Trophoblast cell (in vitro differentiated cells and primary cell): ENCODE measurements around the gene PRKCB.

ENCODE experiments used
- DNase-seq, 2 donors: peaks; one replicate each; pipeline ENCODE4 v3.0.0-alpha.2; 2016
- H2AFZ ChIP-seq: 2 replicates; pipeline ENCODE4 v1.6.1; 2013; ENCODE audit warnings: low read length, moderate library complexity, mild to moderate bottlenecking; ENCODE audit not compliant: insufficient read depth, poor library complexity
- H2AK5ac ChIP-seq: 2 replicates; pipeline ENCODE4 v1.6.1; 2013; ENCODE audit warnings: mild to moderate bottlenecking, low read length
- H2BK120ac ChIP-seq: 2 replicates; pipeline ENCODE4 v1.6.1; 2013; ENCODE audit warnings: low read length, mild to moderate bottlenecking, moderate library complexity; ENCODE audit not compliant: insufficient read depth, poor library complexity
- H2BK12ac ChIP-seq: 2 replicates; pipeline ENCODE4 v1.6.1; 2013; ENCODE audit warnings: mild to moderate bottlenecking, low read length, moderate library complexity
- H2BK5ac ChIP-seq: 2 replicates; pipeline ENCODE4 v1.6.1; 2013; ENCODE audit warnings: low read length, low read depth, moderate library complexity, mild to moderate bottlenecking; ENCODE audit not compliant: poor library complexity
- H3K14ac ChIP-seq: 2 replicates; pipeline ENCODE4 v1.6.1; 2013; ENCODE audit warnings: mild to moderate bottlenecking, low read length
- H3K18ac ChIP-seq: 2 replicates; pipeline ENCODE4 v1.6.1; 2013; ENCODE audit warnings: mild to moderate bottlenecking, low read length
- H3K23ac ChIP-seq: 2 replicates; pipeline ENCODE4 v1.6.1; 2013; ENCODE audit warnings: low read length
- H3K27ac ChIP-seq: 2 replicates; pipeline ENCODE4 v1.5.1; 2013; ENCODE audit warnings: low read depth, mild to moderate bottlenecking, inconsistent platforms, low read length, moderate library complexity
- H3K27me3 ChIP-seq: 2 replicates; pipeline ENCODE4 v1.6.1; 2013; ENCODE audit warnings: inconsistent platforms, mild to moderate bottlenecking, low read length, moderate library complexity; ENCODE audit not compliant: insufficient read depth
- H3K36me3 ChIP-seq, 2 experiments: 1 replicate in 1 of 2; 2 replicates in 1 of 2; pipeline ENCODE4 v1.6.1; 2013; ENCODE audit warnings: low read length in 2 of 2, mild to moderate bottlenecking in 2 of 2, moderate library complexity in 1 of 2; ENCODE audit not compliant: insufficient read depth in 2 of 2, control insufficient read depth in 1 of 2
- H3K4ac ChIP-seq: 2 replicates; pipeline ENCODE4 v1.6.1; 2013; ENCODE audit warnings: low read depth, mild to moderate bottlenecking, low read length, moderate library complexity
- H3K4me1 ChIP-seq, 2 experiments: 1 replicate in 1 of 2; 2 replicates in 1 of 2; pipeline ENCODE4 v1.6.1; 2013; ENCODE audit warnings: low read length in 2 of 2, mild to moderate bottlenecking in 2 of 2, moderate library complexity in 1 of 2; ENCODE audit not compliant: insufficient read depth in 2 of 2, control insufficient read depth in 1 of 2
- H3K4me2 ChIP-seq: 2 replicates; pipeline ENCODE4 v1.6.1; 2013; ENCODE audit warnings: inconsistent platforms, mild to moderate bottlenecking, low read length, moderate library complexity
- H3K4me3 ChIP-seq: 2 replicates; pipeline ENCODE4 v1.5.1; 2013; ENCODE audit warnings: mild to moderate bottlenecking, low read depth, low read length, inconsistent platforms
- H3K79me1 ChIP-seq: one replicate; pipeline ENCODE4 v1.6.1; 2013; ENCODE audit warnings: low read length
- H3K79me2 ChIP-seq: 2 replicates; pipeline ENCODE4 v1.6.1; 2013; ENCODE audit warnings: low read length, mild to moderate bottlenecking; ENCODE audit not compliant: control insufficient read depth, insufficient read depth, poor library complexity
- H3K9ac ChIP-seq: 2 replicates; pipeline ENCODE4 v1.6.1; 2013; ENCODE audit warnings: mild to moderate bottlenecking, low read length
- H3K9me3 ChIP-seq: 2 replicates; pipeline ENCODE4 v1.6.1; 2013; ENCODE audit warnings: low read depth, mild to moderate bottlenecking, control low read depth, inconsistent platforms, low read length; ENCODE audit not compliant: insufficient read depth
- H4K12ac ChIP-seq: 2 replicates; pipeline ENCODE4 v1.6.1; 2013; ENCODE audit warnings: low read depth, mild to moderate bottlenecking, low read length, moderate library complexity
- H4K8ac ChIP-seq: 2 replicates; pipeline ENCODE4 v1.6.1; 2013; ENCODE audit warnings: low read depth, mild to moderate bottlenecking, low read length, moderate library complexity
- H4K91ac ChIP-seq: one replicate; pipeline ENCODE4 v1.6.1; 2013; ENCODE audit warnings: low read depth, mild to moderate bottlenecking, low read length, moderate library complexity
- WGBS: extraction: QIAGEN DNeasy Blood & Tissue Kit; methylation state at CpG from one replicate; pipeline ENCODE4 v1.1.7; 2013; ENCODE audit warnings: missing lambda C conversion rate; ENCODE audit not compliant: insufficient read length, insufficient coverage; ENCODE audit errors: extremely low coverage; 5-methylcytosine and 5-hydroxymethylcytosine counted together

The PRKCB gene

GRCh38 chr16:23807028-23807427, 28.8 kb upstream of the PRKCB start:
- Histone ChIP-seq H3K23ac (no peak overlapping the region), H2BK12ac (no peak overlapping the region), H4K91ac (no peak overlapping the region), H3K4me2 (no peak overlapping the region), H4K8ac (no peak overlapping the region), H4K12ac (no peak overlapping the region), H3K27me3 (no peaks in the 10 kb centered on the region), H3K4me1 (no peaks in the 10 kb centered on the region), H2AFZ (no peak overlapping the region), H3K27ac (no peak overlapping the region), H3K4me3 (no peak overlapping the region), H3K79me1 (no peaks in the 10 kb centered on the region), H2AK5ac (no peak overlapping the region), H2BK5ac (no peak overlapping the region), H3K18ac (no peak overlapping the region), H3K4ac (no peak overlapping the region), H3K36me3 (no peaks in the 10 kb centered on the region), H3K9me3 (no peaks in the 10 kb centered on the region), H3K14ac (no peak overlapping the region), H3K79me2 (no peaks in the 10 kb centered on the region), H2BK120ac (no peak overlapping the region), H3K9ac (no peak overlapping the region)
- no CpG with 5 or more reads among the region's 1 CpG for WGBS
- no peak for DNase-seq

GRCh38 chr16:23821467-23821866, 14.3 kb upstream of the PRKCB start:
- Histone ChIP-seq H3K79me1 (no peaks in the 10 kb centered on the region), H2BK120ac (no peak overlapping the region), H3K27me3 (no peaks in the 10 kb centered on the region), H2AFZ (no peak overlapping the region), H3K23ac (no peak overlapping the region), H3K4me1 (no peaks in the 10 kb centered on the region), H4K12ac (no peak overlapping the region), H2AK5ac (no peak overlapping the region), H3K36me3 (no peaks in the 10 kb centered on the region), H3K27ac (no peak overlapping the region), H3K18ac (no peak overlapping the region), H3K4me3 (no peak overlapping the region), H3K79me2 (no peaks in the 10 kb centered on the region), H4K91ac (no peak overlapping the region), H2BK12ac (no peak overlapping the region), H3K14ac (no peak overlapping the region), H3K4ac (no peak overlapping the region), H2BK5ac (no peak overlapping the region), H3K4me2 (no peak overlapping the region), H3K9ac (no peak overlapping the region), H4K8ac (no peak overlapping the region), H3K9me3 (no peaks in the 10 kb centered on the region)
- DNase-seq: no peak
- no CpG with 5 or more reads among the region's 4 CpGs for WGBS

GRCh38 chr16:23821875-23822688, 13.7 kb upstream of the PRKCB start:
- H2BK5ac ChIP-seq: no peak overlapping the region
- no peak overlapping the region for H3K18ac ChIP-seq
- no peak overlapping the region for H3K27ac ChIP-seq
- H3K79me2 ChIP-seq: no peaks in the 10 kb centered on the region
- DNase-seq: no peak
- no peak overlapping the region for H4K12ac ChIP-seq
- no peaks in the 10 kb centered on the region for H3K36me3 ChIP-seq
- no peak overlapping the region for H3K4me3 ChIP-seq
- H3K9me3 ChIP-seq: no peaks in the 10 kb centered on the region
- no peak overlapping the region for H2AK5ac ChIP-seq
- H3K14ac ChIP-seq: no peak overlapping the region
- no peak overlapping the region for H4K91ac ChIP-seq
- no CpG with 5 or more reads among the region's 6 CpGs for WGBS
- H3K4ac ChIP-seq: no peak overlapping the region
- H2BK120ac ChIP-seq: no peak overlapping the region
- H3K27me3 ChIP-seq: no peaks in the 10 kb centered on the region
- H4K8ac ChIP-seq: no peak overlapping the region
- H2AFZ ChIP-seq: no peak overlapping the region
- H3K79me1 ChIP-seq: no peaks in the 10 kb centered on the region
- no peak overlapping the region for H2BK12ac ChIP-seq
- no peak overlapping the region for H3K4me2 ChIP-seq
- no peak overlapping the region for H3K9ac ChIP-seq
- H3K23ac ChIP-seq: no peak overlapping the region
- no peaks in the 10 kb centered on the region for H3K4me1 ChIP-seq

- Histone ChIP-seq H3K79me1 (no peaks in the 10 kb centered on the region), H3K27ac (no peak overlapping the region), H3K4ac (no peak overlapping the region), H3K18ac (no peak overlapping the region), H3K23ac (no peak overlapping the region), H4K91ac (no peak overlapping the region), H3K14ac (no peak overlapping the region), H3K9ac (no peak overlapping the region), H3K4me1 (no peaks in the 10 kb centered on the region), H2BK120ac (no peak overlapping the region), H2AK5ac (no peak overlapping the region), H4K12ac (no peak overlapping the region), H4K8ac (no peak overlapping the region), H3K36me3 (no peaks in the 10 kb centered on the region), H3K9me3 (no peaks in the 10 kb centered on the region), H3K4me3 (no peak overlapping the region), H2BK12ac (no peak overlapping the region), H3K4me2 (no peak overlapping the region), H3K79me2 (no peaks in the 10 kb centered on the region), H2BK5ac (no peak overlapping the region), H2AFZ (no peak overlapping the region), H3K27me3 (no peaks in the 10 kb centered on the region)
- no peak for DNase-seq
- WGBS: no CpG with 5 or more reads among the region's 9 CpGs
Observed at GRCh38 chr16:23823475-23824384, 12.1 kb upstream of the PRKCB start.
